Activated CD8-positive, alpha-beta T cell treated with anti-CD3 and anti-CD28 coated beads for 36 hours (primary cell): ENCODE measurements around the gene CEP192. TPM values are rescaled to one million over a fixed set of nuclear protein-coding genes. Genes with fewer than 3 reads are reported as not detected.

Experiments used
- ATAC-seq: fragments of 200-7000 bp; cut with Tn5 transposase; one replicate; pipeline ENCODE4 v1.10.0; 2021; ENCODE audit warnings: mild to moderate bottlenecking, moderate library complexity
- CTCF ChIA-PET: fragments of 350-600 bp; sonication (Branson Sonifier 250); formaldehyde crosslinking; loops from one replicate; lab custom pipeline; 2021; ENCODE audit warnings: antibody characterized with exemption; lab: Charles Lee
- POLR2A ChIA-PET: fragments of 350-600 bp; sonication (Branson Sonifier 250); formaldehyde crosslinking; loops from one replicate; lab custom pipeline; 2021; ENCODE audit warnings: antibody characterized with exemption; lab: Charles Lee
- DNase-seq: peaks from one replicate; pipeline ENCODE4 v3.0.0-alpha.2; 2020
- H3K27ac Mint-ChIP-seq: one replicate; pipeline ENCODE4 v1.8.0; 2021; ENCODE audit warnings: mild to moderate bottlenecking, mixed read lengths
- H3K27me3 Mint-ChIP-seq: one replicate; pipeline ENCODE4 v1.8.0; 2021; ENCODE audit warnings: mixed read lengths
- H3K36me3 Mint-ChIP-seq: one replicate; pipeline ENCODE4 v1.8.0; 2021; ENCODE audit warnings: low read depth, mixed read lengths
- H3K4me1 Mint-ChIP-seq: one replicate; pipeline ENCODE4 v1.8.0; 2021; ENCODE audit warnings: low read depth, mixed read lengths
- H3K4me3 Mint-ChIP-seq: one replicate; pipeline ENCODE4 v1.8.0; 2021; ENCODE audit warnings: mild to moderate bottlenecking, moderate library complexity, mixed read lengths
- H3K9me3 Mint-ChIP-seq: one replicate; pipeline ENCODE4 v1.8.0; 2021; ENCODE audit warnings: mixed read lengths
- CTCF ChIP-seq: fragments of 200-600 bp; IDR thresholded peaks from one replicate; pipeline ENCODE4 v1.8.0; 2022; ENCODE audit warnings: antibody characterized with exemption, mild to moderate bottlenecking
- intact Hi-C: fragments of 100-400 bp; cut with micrococcal nuclease; formaldehyde crosslinking; loops from one replicate; pipeline ENCODE4 v1.10.0; 2022
- total RNA-seq, 2 experiments: library from RNA; stranded (reverse); gene quantifications; one replicate each; pipeline ENCODE4 v1.2.3, GENCODE V29; 2021

The CEP192 gene
- total RNA-seq, 2 experiments from 2014 or later = 39.5 to 42.9 TPM

GRCh38 chr18:13014232-13014631, 23.1 kb downstream of the CEP192 start:
- Mint-ChIP-seq H3K4me1 (no peaks in the 10 kb centered on the region), H3K9me3 (no peaks in the 10 kb centered on the region), H3K27me3 (no peaks in the 10 kb centered on the region), H3K36me3 (peaks cover 61% of the 10 kb centered on the region), H3K4me3 (no peak overlapping the region), H3K27ac (no peak overlapping the region)
- intact Hi-C loops = no loop called here
- DNase-seq (no peak), ATAC-seq (no peak)
- CTCF ChIA-PET = interaction anchor here (1.3 to 1.7 kb wide), 2 partner anchors 145 to 271 kb away, joined by 3 to 9 read pairs; no protein-coding TSS in a partner anchor
- TF ChIP-seq CTCF = no peak
- POLR2A ChIA-PET = interaction anchor here (1.1 to 1.7 kb wide), 3 partner anchors 9 to 23 kb away, joined by 3 to 6 read pairs (median 4); partner anchors contain the start of gene CEP192

DNA sequence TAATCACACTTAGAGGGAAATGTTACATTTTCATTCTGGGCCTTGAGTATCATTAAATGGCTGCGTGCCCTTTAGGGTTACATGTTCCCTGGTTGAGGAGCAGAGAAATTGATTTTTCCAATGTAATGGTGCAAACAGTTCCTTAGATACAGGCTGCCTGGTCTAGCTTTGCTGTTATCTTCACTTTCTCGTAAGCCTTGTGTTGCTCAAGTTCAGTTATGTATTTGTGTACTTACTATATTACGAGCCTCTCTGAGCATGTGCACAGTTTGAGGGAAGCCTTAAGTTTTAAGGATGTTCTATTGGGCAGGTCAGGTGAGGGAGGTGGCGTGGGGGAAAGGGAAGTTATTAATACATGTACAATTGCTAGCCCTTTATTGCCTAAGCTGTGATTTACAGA, 23.7 kb downstream of the CEP192 start:
- Mint-ChIP-seq H3K9me3 (no peaks in the 10 kb centered on the region), H3K4me1 (no peaks in the 10 kb centered on the region), H3K27me3 (no peaks in the 10 kb centered on the region), H3K27ac (no peak overlapping the region), H3K4me3 (no peak overlapping the region), H3K36me3 (peaks cover 60% of the 10 kb centered on the region)
- POLR2A ChIA-PET = interaction anchor here (0.9 kb wide), 1 partner anchor 14 kb away, joined by 4 read pairs; no protein-coding TSS in a partner anchor
- intact Hi-C loops = no loop called here
- DNase-seq = no peak
- ATAC-seq = no peak
- TF ChIP-seq CTCF = no peak
- CTCF ChIA-PET = interaction anchor here (1.3 to 1.7 kb wide), 2 partner anchors 144 to 271 kb away, joined by 3 to 9 read pairs; no protein-coding TSS in a partner anchor

DNA sequence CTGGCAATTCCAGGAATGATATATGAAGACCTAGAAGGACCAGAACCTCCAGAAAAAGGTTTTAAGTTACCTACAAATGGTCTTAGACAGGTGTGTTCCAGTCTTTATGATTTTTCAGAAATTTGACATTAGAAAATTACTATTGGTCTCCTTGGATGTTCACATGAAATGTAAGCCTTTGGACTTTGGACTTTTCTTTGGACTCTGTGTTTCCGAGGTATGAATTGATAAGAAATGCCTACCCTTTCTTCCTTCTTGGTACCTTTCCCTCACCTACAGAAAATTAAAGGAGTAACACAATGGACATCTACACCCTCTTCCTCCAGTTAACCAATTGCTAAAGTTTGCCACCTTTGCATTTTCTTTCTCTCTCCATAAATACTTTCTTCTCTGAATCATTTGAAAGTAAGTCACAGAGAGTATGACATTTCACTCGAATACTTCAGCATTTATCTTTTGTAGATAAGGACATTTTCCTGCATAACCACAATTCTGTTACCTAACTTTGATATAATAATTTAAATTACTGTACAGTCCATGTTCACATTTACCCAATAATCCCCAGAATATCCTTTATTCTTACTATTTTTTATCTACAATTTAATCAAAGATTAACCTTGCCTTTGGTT, 26.2 kb downstream of the CEP192 start:
- POLR2A ChIA-PET = no interaction called here
- Mint-ChIP-seq H3K27ac (no peak overlapping the region), H3K36me3 (peaks cover 74% of the 10 kb centered on the region), H3K4me1 (peaks cover 9% of the 10 kb centered on the region), H3K4me3 (no peak overlapping the region), H3K9me3 (no peaks in the 10 kb centered on the region), H3K27me3 (no peaks in the 10 kb centered on the region)
- intact Hi-C loops = no loop called here
- ATAC-seq = no peak
- no peak for DNase-seq
- no peak for TF ChIP-seq CTCF
- CTCF ChIA-PET = no interaction called here

GRCh38 chr18:13018374-13018773, 27.2 kb downstream of the CEP192 start:
- Mint-ChIP-seq H3K4me1 (peaks cover 9% of the 10 kb centered on the region), H3K27ac (no peak overlapping the region)

More at GRCh38 chr18:13018374-13018773, 27.2 kb downstream of the CEP192 start:
- intact Hi-C loops = no loop called here
- Mint-ChIP-seq H3K9me3 (peaks cover 2% of the 10 kb centered on the region), H3K4me3 (no peak overlapping the region), H3K36me3 (peaks cover 74% of the 10 kb centered on the region), H3K27me3 (no peaks in the 10 kb centered on the region)
- DNase-seq (no peak), ATAC-seq (no peak)
- CTCF ChIA-PET = no interaction called here
- POLR2A ChIA-PET = interaction anchor here (0.6 to 1.3 kb wide), 2 partner anchors 12 to 14 kb away, joined by 3 read pairs; no protein-coding TSS in a partner anchor
- TF ChIP-seq CTCF = no peak
